H1 (cell line): Measurements from ENCODE around the gene CUX1. TPM values are rescaled to one million over a fixed set of nuclear protein-coding genes. Genes with fewer than 3 reads are reported as not detected.

ENCODE experiments used
- CTCF ChIA-PET: fragments of 300-600 bp; sonication (Branson Sonifier 250); formaldehyde crosslinking; loops from one replicate; lab custom pipeline; 2021; ENCODE audit not compliant: partially characterized antibody; lab: Charles Lee
- POLR2A ChIA-PET: fragments of 300-600 bp; sonication (Branson Sonifier 250); formaldehyde crosslinking; loops from one replicate; lab custom pipeline; 2021; ENCODE audit warnings: inconsistent platforms; ENCODE audit not compliant: partially characterized antibody; lab: Charles Lee
- DNase-seq, 2 experiments: peaks; one replicate each; pipeline versions ENCODE4 v3.0.0 to v3.0.0-alpha.2; 2010 to 2022; ENCODE audit warnings: low spot score in 2 of 2, low read depth in 1 of 2, mixed read lengths in 1 of 2
- FAIRE-seq: peaks from 2 replicates; lab custom pipeline; 2011; peaks lifted over from hg19 to GRCh38; lab: Jason Lieb, UNC
- H2AFZ ChIP-seq: 2 replicates; pipeline ENCODE4 v1.8.1; 2012; ENCODE audit warnings: low read length, inconsistent platforms
- H2AK5ac ChIP-seq: 2 replicates; pipeline ENCODE4 v1.6.1; 2013; ENCODE audit warnings: low read depth, low read length
- H2BK120ac ChIP-seq: replicated peaks from 2 replicates; pipeline ENCODE3; 2013; ENCODE audit warnings: low read depth, low read length, inconsistent platforms
- H2BK12ac ChIP-seq: 2 replicates; pipeline ENCODE4 v1.6.1; 2013; ENCODE audit warnings: low read depth, low read length
- H2BK15ac ChIP-seq: 2 replicates; pipeline ENCODE4 v1.6.1; 2013; ENCODE audit warnings: low read length
- H2BK20ac ChIP-seq: 2 replicates; pipeline ENCODE4 v1.6.1; 2013; ENCODE audit warnings: low read length
- H2BK5ac ChIP-seq: 2 replicates; pipeline ENCODE4 v1.6.1; 2013; ENCODE audit warnings: low read depth, low read length
- H3K14ac ChIP-seq: 2 replicates; pipeline ENCODE4 v1.6.1; 2013; ENCODE audit warnings: inconsistent platforms; ENCODE audit not compliant: insufficient read length
- H3K18ac ChIP-seq: 2 replicates; pipeline ENCODE4 v1.6.1; 2013; ENCODE audit warnings: low read length; ENCODE audit errors: extremely low read depth
- H3K23ac ChIP-seq: 2 replicates; pipeline ENCODE4 v1.6.1; 2013; ENCODE audit warnings: inconsistent platforms; ENCODE audit not compliant: insufficient read length
- H3K23me2 ChIP-seq: 2 replicates; pipeline ENCODE4 v1.6.1; 2013; ENCODE audit warnings: low read depth, low read length
- H3K27ac ChIP-seq: 2 replicates; pipeline ENCODE4 v1.6.1; 2011; ENCODE audit warnings: low read depth, low read length, inconsistent platforms
- H3K27me3 ChIP-seq, 4 experiments: replicated peaks in 1 of 4; 1 replicate in 1 of 4; 2 replicates in 3 of 4; pipeline versions ENCODE4 v1.6.1 to v1.8.1; 2011 to 2013; ENCODE audit warnings: low read length in 3 of 4, mild to moderate bottlenecking in 3 of 4, inconsistent platforms in 2 of 4, mixed read lengths in 2 of 4, moderate library complexity in 1 of 4; ENCODE audit not compliant: control insufficient read depth in 3 of 4, insufficient read depth in 3 of 4; ENCODE audit errors: extremely low read depth in 1 of 4
- H3K36me3 ChIP-seq, 4 experiments: 2 replicates each; pipeline versions ENCODE4 v1.6.1 to v1.8.1; 2011 to 2013; ENCODE audit warnings: mild to moderate bottlenecking in 4 of 4, low read length in 3 of 4, moderate library complexity in 2 of 4, control low read depth in 1 of 4, inconsistent platforms in 1 of 4; ENCODE audit not compliant: insufficient read depth in 4 of 4, control insufficient read depth in 2 of 4
- H3K4ac ChIP-seq: replicated peaks from 2 replicates; pipeline ENCODE3; 2013; ENCODE audit warnings: low read length, low read depth, mixed read lengths, inconsistent platforms; ENCODE audit not compliant: insufficient read length
- H3K4me1 ChIP-seq, 4 experiments: replicated peaks in 1 of 4; 1 replicate in 1 of 4; 2 replicates in 3 of 4; pipeline versions ENCODE4 v1.6.1 to v1.8.1; 2011 to 2013; ENCODE audit warnings: low read length in 3 of 4, inconsistent platforms in 2 of 4, mixed read lengths in 1 of 4; ENCODE audit not compliant: insufficient read depth in 4 of 4, control insufficient read depth in 3 of 4
- H3K4me2 ChIP-seq, 2 experiments: 2 replicates each; pipeline versions ENCODE4 v1.6.1 to v1.8.1; 2011 to 2013; ENCODE audit warnings: low read depth in 2 of 2, low read length in 2 of 2, control low read depth in 1 of 2, inconsistent platforms in 1 of 2, mild to moderate bottlenecking in 1 of 2; ENCODE audit not compliant: insufficient read depth in 1 of 2
- H3K4me3 ChIP-seq, 4 experiments: fragments of 200-600, 300-600 bp in 1 of 4; sonication (generic), shearing (Covaris generic), sonication (Bioruptor Twin) in 1 of 4; 2 replicates each; pipeline versions ENCODE4 v1.5.1 to v1.8.1; 2011 to 2016; ENCODE audit warnings: low read length in 4 of 4, low read depth in 3 of 4, control low read depth in 2 of 4, inconsistent platforms in 2 of 4, mild to moderate bottlenecking in 2 of 4, mixed read lengths in 1 of 4, moderate library complexity in 1 of 4; ENCODE audit not compliant: insufficient read depth in 2 of 4; ENCODE audit errors: extremely low read depth in 1 of 4
- H3K56ac ChIP-seq: replicated peaks from 2 replicates; pipeline ENCODE3; 2013; ENCODE audit warnings: low read depth, mild to moderate bottlenecking, mixed read lengths, low read length, inconsistent platforms; ENCODE audit not compliant: insufficient read length
- H3K79me1 ChIP-seq: 2 replicates; pipeline ENCODE4 v1.6.1; 2013; ENCODE audit warnings: low read depth, low read length, control low read depth
- H3K79me2 ChIP-seq, 2 experiments: 2 replicates each; pipeline versions ENCODE4 v1.6.1 to v1.8.1; 2012 to 2013; ENCODE audit warnings: low read length in 2 of 2, mild to moderate bottlenecking in 2 of 2, inconsistent platforms in 1 of 2; ENCODE audit not compliant: insufficient read depth in 2 of 2, control insufficient read depth in 1 of 2
- H3K9ac ChIP-seq, 4 experiments: replicated peaks in 1 of 4; 1 replicate in 1 of 4; 2 replicates in 3 of 4; pipeline versions ENCODE4 v1.6.1 to v1.8.1; 2011 to 2013; ENCODE audit warnings: low read depth in 3 of 4, low read length in 3 of 4, control low read depth in 2 of 4, mild to moderate bottlenecking in 2 of 4, moderate library complexity in 2 of 4, inconsistent platforms in 1 of 4; ENCODE audit errors: extremely low read depth in 1 of 4
- H3K9me3 ChIP-seq, 2 experiments: 2 replicates each; pipeline versions ENCODE4 v1.6.1 to v1.8.1; 2012 to 2013; ENCODE audit warnings: mild to moderate bottlenecking in 2 of 2, moderate library complexity in 2 of 2, control low read depth in 1 of 2, inconsistent platforms in 1 of 2, low read depth in 1 of 2, low read length in 1 of 2, mixed read lengths in 1 of 2; ENCODE audit not compliant: insufficient read depth in 2 of 2
- H4K20me1 ChIP-seq, 2 experiments: replicated peaks in 1 of 2; 2 replicates each; pipeline versions ENCODE3 to v1.8.1; 2011 to 2013; ENCODE audit warnings: inconsistent platforms in 2 of 2, low read length in 2 of 2, mild to moderate bottlenecking in 1 of 2; ENCODE audit not compliant: insufficient read depth in 2 of 2, control insufficient read depth in 1 of 2
- H4K5ac ChIP-seq: 2 replicates; pipeline ENCODE4 v1.6.1; 2013; ENCODE audit warnings: low read length, low read depth, mixed read lengths, inconsistent platforms; ENCODE audit not compliant: insufficient read length
- H4K8ac ChIP-seq: 2 replicates; pipeline ENCODE4 v1.8.0; 2013; ENCODE audit warnings: mild to moderate bottlenecking, moderate library complexity, low read length, inconsistent platforms; ENCODE audit not compliant: insufficient read depth; ENCODE audit errors: extremely low read depth
- H4K91ac ChIP-seq: replicated peaks from 2 replicates; pipeline ENCODE3; 2013; ENCODE audit warnings: low read length, mixed read lengths, inconsistent platforms; ENCODE audit not compliant: insufficient read length
- CHD2 ChIP-seq: IDR thresholded peaks from 2 replicates; pipeline ENCODE4 v1.6.1; 2012; ENCODE audit warnings: low read length, improper control_type of control experiment
- CTBP2 ChIP-seq: IDR thresholded peaks from 2 replicates; pipeline ENCODE4 v1.7.0; 2011; ENCODE audit warnings: borderline replicate concordance, mild to moderate bottlenecking, moderate library complexity, mixed read lengths, low read length; ENCODE audit not compliant: insufficient read depth, insufficient read length
- KDM4A ChIP-seq: IDR thresholded peaks from one replicate; pipeline ENCODE4 v1.7.1; 2012; ENCODE audit warnings: low read depth, mild to moderate bottlenecking, moderate library complexity, low read length, inconsistent platforms; ENCODE audit not compliant: severe bottlenecking
- PHF8 ChIP-seq: fragments of 200-600 bp; sonication (generic); conservative IDR thresholded peaks from 2 replicates; pipeline ENCODE4 v1.7.1; 2012; ENCODE audit warnings: low read depth, mild to moderate bottlenecking, inconsistent platforms, low read length, moderate library complexity
- WGBS, 2 experiments: shearing (Covaris generic) in 1 of 2; methylation state at CpG; one replicate each; pipeline versions ENCODE4 v1.1.6 to v1.1.7; 2013 to 2015; ENCODE audit warnings: low lambda C conversion rate in 2 of 2, mixed read lengths in 2 of 2, inconsistent platforms in 1 of 2, low coverage in 1 of 2, missing lambda C conversion rate in 1 of 2; ENCODE audit not compliant: insufficient replicate concordance in 2 of 2, insufficient coverage in 1 of 2, insufficient read length in 1 of 2; ENCODE audit errors: extremely low coverage in 1 of 2, missing lambda C conversion rate in 1 of 2; 5-methylcytosine and 5-hydroxymethylcytosine counted together
- polyA plus RNA-seq, 7 experiments: library from polyadenylated mRNA; depleted of rRNA in 3 of 7; stranded (reverse) in 5 of 7; unstranded in 2 of 7; fragments of >200 nt in 5 of 7; fragments of 200-250 nt in 2 of 7; gene quantifications; 1 replicate in 5 of 7; 2 replicates in 1 of 7; 4 replicates in 1 of 7; pipeline versions ENCODE4 v1.2.1 to v1.2.3, GENCODE V29; 2011 to 2013; ENCODE audit warnings: missing spikeins in 2 of 7, mixed read lengths in 2 of 7
- total RNA-seq: library from RNA; stranded (reverse); fragmentation: NEBNext Ultra II Directional; extraction: Animal tissue kit (Norgen Biotek cat#: 25700); gene quantifications from 2 replicates; pipeline ENCODE4 v1.2.1, GENCODE V29; 2021
- TF ChIP-seq, protein P1 (sequence below), 3 experiments: IDR thresholded peaks; 1 replicate in 2 of 3; 2 replicates in 1 of 3; pipeline versions ENCODE4 v1.5.1 to v1.6.1; 2011; ENCODE audit warnings: low read length in 3 of 3, mild to moderate bottlenecking in 3 of 3, inconsistent platforms in 2 of 3, low read depth in 1 of 3, moderate library complexity in 1 of 3; ENCODE audit not compliant: insufficient read depth in 1 of 3; ENCODE audit errors: control extremely low read depth in 1 of 3
- TF ChIP-seq, protein P2 (sequence below): IDR thresholded peaks from 2 replicates; pipeline ENCODE4 v1.6.1; 2012; ENCODE audit warnings: low read length, inconsistent platforms

Gene CUX1
- total and polyA plus RNA-seq, 2 of the 8 experiments (the other 6 are each of a cell fraction or from before 2014, with no cell fraction given): 21.6 to 65.9 TPM

DNA sequence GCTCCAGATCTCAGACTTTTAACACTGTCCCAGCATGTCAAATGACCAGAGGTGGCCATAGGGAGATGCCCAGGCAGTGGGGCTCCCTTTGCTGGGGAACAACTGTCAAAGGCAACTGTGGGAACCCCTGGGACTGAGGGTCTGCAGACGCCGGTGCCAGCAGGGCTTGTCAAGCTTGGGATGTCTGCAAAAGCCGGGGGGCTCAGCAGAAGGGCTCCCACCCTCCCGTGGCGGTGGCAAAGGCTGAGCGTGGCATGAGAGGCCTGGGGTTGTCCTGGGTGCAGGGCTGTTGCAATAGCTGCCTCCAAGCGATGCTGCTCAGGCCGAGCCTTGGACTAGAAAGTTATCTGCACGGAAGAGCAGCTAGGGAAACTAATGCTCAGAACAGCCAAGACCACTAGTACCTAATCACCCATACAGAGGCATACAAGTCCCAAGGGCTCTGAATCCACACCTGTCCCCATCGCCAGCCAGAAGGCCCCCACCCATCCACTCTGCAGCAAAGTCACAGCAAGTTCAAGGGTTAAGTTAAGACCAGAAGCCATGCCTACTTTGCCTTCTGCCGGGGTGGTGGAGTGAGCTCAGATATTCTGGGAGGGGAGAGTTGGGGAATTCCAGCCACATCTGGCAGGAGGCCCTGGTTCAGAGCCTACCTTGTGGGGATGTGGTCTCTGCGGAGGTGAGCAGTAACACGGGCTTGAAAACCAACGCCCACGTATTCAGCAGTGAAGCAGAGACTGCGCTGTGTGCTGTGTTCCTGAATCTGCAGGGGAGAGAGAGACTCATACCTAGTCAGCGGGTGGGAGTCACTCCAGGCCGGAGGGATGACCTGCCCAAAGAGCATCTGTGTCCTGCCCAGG, 473.9 kb downstream of the CUX1 start:
- DNase-seq: no peak
- Histone ChIP-seq H3K23me2 (peaks cover 12% of the 10 kb centered on the region; the same call in 1 of the 2 replicates), H4K8ac (0 out of 2 replicates have a peak overlapping the region, but pooled peaks have one; percentile 4), H3K9me3 (no peaks in the 10 kb centered on the region), H3K4ac (no peak overlapping the region), H2BK120ac (no peak overlapping the region), H3K27ac (no peak overlapping the region), H3K23ac (no peak overlapping the region), H2AFZ (no peak overlapping the region), H3K56ac (no peak overlapping the region), H3K79me2 (0 out of 4 replicates have a peak, but pooled peaks cover 0 to 2% of the 10 kb centered on the region in 2 experiments), H3K4me3 (no peak overlapping the region), H2BK12ac (no peak overlapping the region), H3K18ac (no peak overlapping the region), H3K79me1 (peaks cover 5% of the 10 kb centered on the region), H3K36me3 (no peaks in the 10 kb centered on the region), H3K9ac (no peak overlapping the region), H4K91ac (no peak overlapping the region), H3K27me3 (peaks cover 0 to 2% (median 0%) of the 10 kb centered on the region in 4 experiments; a peak in 3 of 7 replicates), H3K4me1 (peaks cover 0 to 27% (median 9%) of the 10 kb centered on the region in 4 experiments; a peak in 6 of 7 replicates), H4K5ac (no peak overlapping the region), H2AK5ac (no peak overlapping the region), H4K20me1 (peaks cover 10 to 35% of the 10 kb centered on the region in 2 experiments), H3K4me2 (no peak overlapping the region), H3K14ac (no peak overlapping the region), H2BK20ac (no peak overlapping the region), H2BK15ac (no peak overlapping the region), H2BK5ac (no peak overlapping the region)
- FAIRE-seq: no peak
- ChIA-PET POLR2A (interaction anchor here (0.6 to 1.0 kb wide), 2 partner anchors 105 to 173 kb away, joined by 3 read pairs; partner anchors contain the start of gene PRKRIP1), CTCF (interaction anchor here (1.0 to 4.4 kb wide), 5 partner anchors 10 to 27 kb away, joined by 3 to 29 read pairs (median 4); no protein-coding TSS in a partner anchor)
- 80% methylated on average over 18 of the region's 18 CpGs; no CpG with 5 or more reads in 1 of the 2 experiments for WGBS, 2 experiments
- TF ChIP-seq PHF8: no peak
- TF ChIP-seq, protein P1, sequence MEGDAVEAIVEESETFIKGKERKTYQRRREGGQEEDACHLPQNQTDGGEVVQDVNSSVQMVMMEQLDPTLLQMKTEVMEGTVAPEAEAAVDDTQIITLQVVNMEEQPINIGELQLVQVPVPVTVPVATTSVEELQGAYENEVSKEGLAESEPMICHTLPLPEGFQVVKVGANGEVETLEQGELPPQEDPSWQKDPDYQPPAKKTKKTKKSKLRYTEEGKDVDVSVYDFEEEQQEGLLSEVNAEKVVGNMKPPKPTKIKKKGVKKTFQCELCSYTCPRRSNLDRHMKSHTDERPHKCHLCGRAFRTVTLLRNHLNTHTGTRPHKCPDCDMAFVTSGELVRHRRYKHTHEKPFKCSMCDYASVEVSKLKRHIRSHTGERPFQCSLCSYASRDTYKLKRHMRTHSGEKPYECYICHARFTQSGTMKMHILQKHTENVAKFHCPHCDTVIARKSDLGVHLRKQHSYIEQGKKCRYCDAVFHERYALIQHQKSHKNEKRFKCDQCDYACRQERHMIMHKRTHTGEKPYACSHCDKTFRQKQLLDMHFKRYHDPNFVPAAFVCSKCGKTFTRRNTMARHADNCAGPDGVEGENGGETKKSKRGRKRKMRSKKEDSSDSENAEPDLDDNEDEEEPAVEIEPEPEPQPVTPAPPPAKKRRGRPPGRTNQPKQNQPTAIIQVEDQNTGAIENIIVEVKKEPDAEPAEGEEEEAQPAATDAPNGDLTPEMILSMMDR (IDR thresholded peaks at IDR 0.05; ENCODE audit: control extremely low read depth in 1 of 3, insufficient read depth in 1 of 3, low read depth in 1 of 3, low read length in 3 of 3): no peak
- TF ChIP-seq CHD2: no peak
- no peak for TF ChIP-seq KDM4A
- TF ChIP-seq CTBP2: no peak
- TF ChIP-seq, protein P2, sequence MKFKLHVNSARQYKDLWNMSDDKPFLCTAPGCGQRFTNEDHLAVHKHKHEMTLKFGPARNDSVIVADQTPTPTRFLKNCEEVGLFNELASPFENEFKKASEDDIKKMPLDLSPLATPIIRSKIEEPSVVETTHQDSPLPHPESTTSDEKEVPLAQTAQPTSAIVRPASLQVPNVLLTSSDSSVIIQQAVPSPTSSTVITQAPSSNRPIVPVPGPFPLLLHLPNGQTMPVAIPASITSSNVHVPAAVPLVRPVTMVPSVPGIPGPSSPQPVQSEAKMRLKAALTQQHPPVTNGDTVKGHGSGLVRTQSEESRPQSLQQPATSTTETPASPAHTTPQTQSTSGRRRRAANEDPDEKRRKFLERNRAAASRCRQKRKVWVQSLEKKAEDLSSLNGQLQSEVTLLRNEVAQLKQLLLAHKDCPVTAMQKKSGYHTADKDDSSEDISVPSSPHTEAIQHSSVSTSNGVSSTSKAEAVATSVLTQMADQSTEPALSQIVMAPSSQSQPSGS: no peak
